GM15510 (cell line): ENCODE results near the gene ZBTB7C.

ENCODE experiments used
- POLR2A ChIP-seq: IDR thresholded peaks from 3 replicates; pipeline ENCODE4 v1.6.1; 2011; ENCODE audit warnings: borderline replicate concordance; ENCODE audit not compliant: insufficient read length; ENCODE audit errors: extremely low read depth

ZBTB7C gene

DNA sequence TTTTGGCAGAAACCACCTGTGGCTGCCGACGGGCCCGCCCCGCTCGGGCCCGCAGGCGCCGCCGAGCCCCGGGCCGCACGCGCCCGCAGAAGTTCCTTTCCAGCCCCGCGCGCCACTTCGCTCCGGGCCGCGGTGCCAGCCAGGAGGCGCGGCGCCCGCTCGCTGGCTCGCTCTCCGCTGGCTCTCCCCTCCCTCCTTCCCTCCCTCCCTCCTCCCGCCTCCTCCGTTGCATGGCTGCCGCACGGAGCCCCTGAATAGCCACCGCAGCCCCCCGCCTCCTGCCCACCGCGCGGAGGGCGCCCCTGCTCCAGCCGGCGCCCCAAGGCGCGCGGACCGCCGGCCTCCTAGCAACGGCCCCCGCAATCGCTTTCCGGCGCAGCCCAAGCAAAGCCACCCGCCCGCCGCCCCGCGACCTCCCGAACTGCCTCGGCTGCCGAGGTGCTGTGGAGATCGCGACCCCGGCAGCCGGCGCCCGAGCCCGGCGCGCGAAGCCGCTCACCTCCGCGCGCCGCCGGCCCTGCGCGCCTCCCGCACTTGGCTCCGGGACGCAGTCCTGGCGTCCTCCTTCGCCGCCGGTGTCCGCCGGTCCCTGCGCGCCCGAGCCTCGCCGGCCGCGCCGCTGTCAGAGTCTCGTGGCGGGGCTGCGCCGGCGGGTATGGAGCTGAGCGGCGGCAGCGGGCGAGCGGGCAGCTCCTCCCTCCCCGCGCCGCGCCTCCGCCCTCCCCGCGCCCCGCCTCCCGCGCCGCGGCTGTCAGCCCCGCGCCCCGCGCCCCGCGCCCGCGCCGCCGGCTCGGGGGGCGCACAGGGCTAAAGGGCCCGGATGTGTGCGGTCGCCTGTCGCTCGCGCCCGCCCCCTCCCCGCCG lies at the start of gene ZBTB7C:
Gene ZBTB7C (minus strand): TSS at position 657 of the 864 bp plus-strand sequence.
- TF ChIP-seq POLR2A: no peak

DNA sequence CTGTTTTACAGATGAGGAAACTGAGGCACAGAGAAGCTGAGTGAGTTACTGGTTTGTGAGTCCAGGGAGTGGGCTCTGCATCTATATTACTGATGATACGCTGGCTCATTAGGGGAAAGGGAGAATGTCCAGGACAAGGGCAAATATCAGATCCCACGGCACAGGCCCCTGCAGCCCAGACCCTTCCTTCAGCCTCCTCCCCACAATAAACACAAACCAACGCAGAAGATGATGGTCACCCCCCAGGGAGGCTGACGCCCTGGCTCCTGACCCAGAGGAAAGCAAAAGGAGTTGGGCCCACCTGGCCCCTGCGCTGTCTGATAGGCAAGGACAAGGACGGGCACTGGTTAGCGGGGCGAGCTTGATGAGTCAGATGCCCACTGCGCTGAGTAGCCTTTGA lies 47.7 kb upstream of the ZBTB7C start:
- TF ChIP-seq POLR2A: no peak

DNA sequence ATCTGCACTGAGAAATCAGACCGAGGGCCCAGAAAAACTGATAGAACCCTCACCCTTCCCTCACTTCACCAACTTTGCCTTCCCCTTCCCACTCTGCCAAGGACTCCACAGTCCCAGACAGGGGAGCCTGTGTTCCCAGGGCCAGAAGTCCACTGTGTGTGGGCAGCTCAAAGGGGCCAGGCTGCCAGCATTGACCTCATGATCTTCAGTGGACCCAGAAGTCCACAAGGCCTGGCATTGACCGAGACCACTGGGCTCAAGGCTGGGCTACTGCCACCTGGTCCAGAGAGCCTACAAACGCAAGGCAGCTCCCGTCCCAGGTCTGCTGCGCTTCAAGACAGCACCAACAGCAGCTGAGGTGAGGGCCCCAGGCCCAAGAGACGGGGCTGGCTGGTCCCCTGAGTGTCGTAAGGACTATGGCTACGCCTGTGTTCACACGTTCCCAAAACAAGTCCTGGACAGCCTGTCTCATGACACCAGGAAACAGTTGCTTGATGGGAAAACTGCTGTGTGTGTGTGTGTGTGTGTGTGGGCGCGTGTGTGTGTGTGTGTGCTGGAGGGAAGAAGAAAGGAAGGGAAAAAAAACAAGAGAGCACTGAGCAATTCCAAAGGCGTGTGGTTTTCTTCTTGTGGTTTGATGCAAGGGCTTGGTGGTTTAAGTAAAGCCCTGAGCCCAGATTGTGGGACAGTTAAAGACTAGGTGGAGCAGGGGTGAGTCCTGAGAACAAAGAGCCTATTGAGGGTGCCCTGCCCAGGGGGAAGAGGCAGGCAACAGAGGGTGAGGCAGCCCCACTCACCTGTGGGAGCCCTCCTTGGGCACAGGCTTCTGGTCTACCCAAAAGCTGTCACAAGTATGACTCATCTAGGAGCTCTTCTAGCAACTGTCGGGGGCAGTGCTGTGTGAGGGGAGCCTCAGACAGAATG lies 46.6 kb upstream of the ZBTB7C start:
- no peak for TF ChIP-seq POLR2A

GRCh38 chr18:48454261-48454757 lies 45.1 kb upstream of the ZBTB7C start:
- no peak for TF ChIP-seq POLR2A

DNA sequence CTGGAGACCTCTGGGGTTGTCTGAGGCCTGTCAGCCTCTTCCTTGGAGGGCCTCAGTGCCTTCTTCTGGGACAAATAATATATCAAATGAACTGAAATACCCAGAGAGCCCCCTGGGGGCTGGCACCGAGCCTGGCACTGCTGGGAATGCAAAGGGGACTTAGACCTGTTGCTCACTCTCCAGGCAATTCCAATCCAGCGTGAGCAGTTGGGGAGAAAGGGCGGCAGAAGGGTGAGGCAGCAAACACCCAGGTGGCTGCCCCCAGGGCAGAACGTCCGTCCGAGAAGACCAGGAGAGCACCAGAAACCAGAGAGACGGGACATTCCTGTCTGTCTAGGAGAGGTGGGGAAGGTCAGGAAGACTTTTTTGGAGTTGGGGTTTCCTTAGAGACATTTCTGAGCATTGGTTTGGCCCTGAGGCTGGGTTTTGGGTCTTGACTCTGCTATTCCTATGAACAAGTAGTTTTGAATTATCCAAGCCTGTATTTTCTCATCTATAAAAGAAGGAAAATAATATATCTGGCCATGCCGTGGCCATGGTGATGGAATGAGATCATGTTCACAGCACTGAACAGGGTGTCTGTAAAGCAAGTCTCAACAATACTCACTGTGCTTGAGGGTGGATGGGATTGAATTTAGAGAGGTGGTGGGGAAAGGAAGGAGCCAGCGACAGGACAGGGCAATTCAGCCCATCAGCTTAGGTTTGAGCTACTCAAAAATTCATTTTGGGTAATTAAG lies 44.3 kb upstream of the ZBTB7C start:
- no peak for TF ChIP-seq POLR2A

GRCh38 chr18:48452861-48453323 lies 43.7 kb upstream of the ZBTB7C start:
- no peak for TF ChIP-seq POLR2A

- no peak for TF ChIP-seq POLR2A
These were observed 41.5 kb upstream of the ZBTB7C start for GRCh38 chr18:48450685-48451084.

GRCh38 chr18:48446582-48447225 lies 37.5 kb upstream of the ZBTB7C start:
- TF ChIP-seq POLR2A: no peak

GRCh38 chr18:48445540-48445939 lies 36.4 kb upstream of the ZBTB7C start:
- TF ChIP-seq POLR2A: no peak

- TF ChIP-seq POLR2A: no peak
These were observed 33.6 kb upstream of the ZBTB7C start for GRCh38 chr18:48442761-48443160.

DNA sequence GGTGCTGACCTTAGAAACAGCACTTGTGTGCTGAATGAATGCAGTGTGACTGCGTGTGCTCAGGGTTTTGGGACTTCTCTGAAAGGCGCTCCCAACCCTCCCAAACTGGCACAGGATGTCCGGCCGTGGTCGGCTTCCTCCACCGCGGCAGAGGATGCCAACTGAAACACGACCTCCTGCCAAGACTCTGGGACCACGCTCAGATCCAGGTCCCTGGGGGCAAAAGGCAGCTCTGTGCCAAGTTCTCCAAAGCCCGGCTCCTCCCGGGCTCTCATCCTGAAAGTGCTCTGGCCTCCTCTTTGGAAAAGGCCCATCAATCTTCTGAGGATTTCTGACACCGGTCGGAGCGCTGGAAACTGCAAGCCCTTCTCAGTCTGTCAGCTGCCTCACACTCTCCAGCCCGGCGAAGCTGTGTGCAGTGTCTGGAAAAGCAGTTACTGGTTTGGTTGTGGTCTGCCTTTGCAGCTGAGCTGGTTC lies 32.3 kb upstream of the ZBTB7C start:
- TF ChIP-seq POLR2A: no peak

- no peak for TF ChIP-seq POLR2A
These were observed 31.7 kb upstream of the ZBTB7C start for GRCh38 chr18:48440924-48441323.

- no peak for TF ChIP-seq POLR2A
These were observed 27.7 kb upstream of the ZBTB7C start for GRCh38 chr18:48436907-48437306.

DNA sequence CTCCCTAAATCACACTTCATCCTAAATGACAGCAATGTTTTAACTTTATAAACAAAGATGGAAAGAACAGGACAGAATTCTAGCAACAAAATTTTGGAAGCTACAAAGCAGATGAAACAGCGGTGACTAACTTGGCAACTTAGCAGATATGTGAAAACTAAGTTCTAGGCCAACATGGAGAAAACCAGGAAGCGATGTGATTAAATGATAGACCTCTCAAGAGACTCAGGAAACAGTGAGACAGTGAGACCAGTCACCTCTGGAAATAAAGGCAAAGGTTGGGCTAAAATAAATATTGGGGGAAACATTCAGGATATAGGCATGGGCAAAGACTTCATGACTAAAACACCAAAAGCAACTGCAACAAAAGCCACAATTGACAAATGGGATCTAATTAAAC lies 24.4 kb upstream of the ZBTB7C start:
- no peak for TF ChIP-seq POLR2A
